Measurements from ENCODE around the gene RMDN2.
A peak's percentile ranks its signal among the peaks of the same experiment; 100 is the strongest.
"Not testable (repeated sequence)": the region's sequence is repeated elsewhere in the genome, so short reads cannot be mapped to it uniquely, and the experiment has no call there.

RMDN2 gene

DNA sequence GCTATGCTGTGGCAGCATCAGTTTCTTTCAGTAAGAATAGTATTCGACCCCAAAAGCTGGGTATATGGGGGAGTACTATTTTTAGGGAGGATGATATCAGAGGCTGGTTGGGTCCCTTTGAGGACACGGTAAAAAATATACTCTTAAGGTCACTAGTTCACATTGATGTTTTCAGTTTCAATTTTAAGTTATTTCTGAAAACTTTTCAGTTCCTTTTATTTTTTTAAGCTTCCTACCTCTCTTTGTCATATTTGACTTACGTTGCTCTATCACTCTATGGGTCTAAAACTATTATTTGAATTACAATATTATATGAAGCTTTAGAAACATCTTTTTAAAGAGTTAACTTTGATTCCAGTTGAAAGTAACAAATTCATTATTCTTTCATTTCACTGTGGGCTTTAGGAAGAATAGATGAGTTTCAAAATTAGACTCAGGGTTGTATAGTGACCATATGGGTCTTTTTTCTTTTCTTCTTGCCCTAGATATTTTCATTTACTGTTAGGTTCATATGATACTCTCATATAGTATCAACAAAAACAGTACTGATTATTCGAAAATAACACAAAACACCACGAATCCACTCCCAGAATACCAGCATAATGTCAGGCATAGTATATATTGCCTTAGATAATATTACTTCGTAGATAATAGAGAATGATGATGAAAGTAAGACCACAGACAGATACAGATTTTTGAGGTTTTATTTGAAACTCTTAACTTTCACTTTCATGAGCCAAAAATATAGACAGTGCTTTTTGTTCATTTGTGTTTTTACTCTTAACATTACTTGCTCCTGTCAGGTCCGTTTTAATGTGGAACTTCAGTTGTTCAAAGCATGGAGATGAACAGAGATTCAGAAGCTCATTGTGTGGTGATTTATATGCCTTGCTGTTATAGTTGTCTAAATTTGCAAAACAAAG is 9.8 kb downstream of the RMDN2 start:
- DNase-seq: no peak

DNA sequence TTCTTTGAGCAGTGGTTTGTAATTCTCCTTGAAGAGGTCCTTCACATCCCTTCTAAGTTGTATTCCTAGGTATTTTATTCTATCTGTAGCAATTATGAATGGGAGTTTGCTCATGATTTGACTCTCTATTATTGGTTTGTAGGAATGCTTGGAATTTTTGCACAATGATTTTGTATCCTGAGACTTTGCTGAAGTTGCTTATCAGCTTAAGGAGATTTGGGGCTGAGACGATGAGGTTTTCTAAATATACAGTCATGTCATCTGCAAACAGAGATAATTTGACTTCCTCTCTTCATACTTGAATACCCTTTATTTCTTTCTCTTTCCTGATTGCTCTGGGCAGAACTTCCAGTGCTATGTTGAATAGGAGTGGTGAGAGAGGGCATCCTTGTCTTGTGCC is 12.5 kb downstream of the RMDN2 start:
- DNase-seq: not testable (repeated sequence)

DNA sequence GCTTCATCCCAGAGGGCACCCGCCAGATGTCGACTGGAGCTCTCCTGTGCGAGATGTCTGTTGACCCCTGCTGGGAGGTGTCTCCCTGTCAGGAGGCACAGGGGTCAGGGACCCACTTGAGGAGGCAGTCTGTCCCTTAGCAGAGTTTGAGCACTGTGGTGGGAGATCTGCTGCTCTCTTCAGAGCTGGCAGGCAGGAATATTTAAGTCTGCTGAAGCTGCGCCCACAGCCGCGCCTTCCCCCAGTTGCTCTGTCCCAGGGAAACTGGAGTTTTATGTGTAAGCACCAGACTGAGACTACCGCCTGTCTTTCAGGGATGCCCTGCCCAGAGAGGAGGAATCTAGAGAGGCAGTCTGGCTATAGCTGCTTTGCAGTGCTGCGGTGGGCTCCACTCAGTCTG is 16.2 kb downstream of the RMDN2 start:
- DNase-seq: not testable (repeated sequence)

DNA sequence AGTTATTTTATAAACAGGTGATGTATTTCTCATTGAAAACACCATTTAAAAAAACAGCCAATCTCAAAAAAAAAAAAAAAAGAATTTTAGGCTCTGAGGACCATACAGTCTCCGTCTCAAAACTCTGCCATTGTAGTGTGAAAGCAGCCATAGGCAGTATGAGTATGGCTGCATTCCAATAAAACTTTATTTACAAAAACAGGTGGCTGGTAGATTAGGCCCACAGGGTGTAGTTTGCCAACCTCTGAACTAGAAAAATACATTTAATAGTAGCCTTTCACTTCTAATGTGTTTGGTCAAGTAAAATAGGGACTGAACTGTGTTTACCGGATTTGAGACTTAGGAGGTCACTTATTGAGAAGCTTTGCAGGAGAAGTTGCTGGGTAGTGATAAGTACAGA is 19.2 kb downstream of the RMDN2 start:
- no peak for DNase-seq

DNA sequence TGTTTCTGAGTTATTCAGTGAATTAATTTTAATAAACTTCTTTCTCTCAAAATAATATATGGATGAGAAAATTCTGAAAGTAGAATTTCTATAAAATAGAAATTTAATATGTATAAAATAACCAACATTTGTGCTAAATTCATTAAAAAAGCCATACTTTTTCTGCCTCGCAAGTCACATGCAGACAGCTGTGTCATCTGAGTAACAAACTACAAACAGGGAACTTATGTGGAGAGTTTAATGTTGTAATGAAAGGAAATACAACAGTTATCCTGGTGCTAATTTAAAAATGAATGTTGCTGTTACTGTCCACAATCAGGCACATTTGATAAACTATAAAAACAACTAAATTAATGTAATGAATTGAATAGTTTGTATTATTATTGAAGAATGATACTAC is 22.2 kb downstream of the RMDN2 start:
- no peak for DNase-seq

DNA sequence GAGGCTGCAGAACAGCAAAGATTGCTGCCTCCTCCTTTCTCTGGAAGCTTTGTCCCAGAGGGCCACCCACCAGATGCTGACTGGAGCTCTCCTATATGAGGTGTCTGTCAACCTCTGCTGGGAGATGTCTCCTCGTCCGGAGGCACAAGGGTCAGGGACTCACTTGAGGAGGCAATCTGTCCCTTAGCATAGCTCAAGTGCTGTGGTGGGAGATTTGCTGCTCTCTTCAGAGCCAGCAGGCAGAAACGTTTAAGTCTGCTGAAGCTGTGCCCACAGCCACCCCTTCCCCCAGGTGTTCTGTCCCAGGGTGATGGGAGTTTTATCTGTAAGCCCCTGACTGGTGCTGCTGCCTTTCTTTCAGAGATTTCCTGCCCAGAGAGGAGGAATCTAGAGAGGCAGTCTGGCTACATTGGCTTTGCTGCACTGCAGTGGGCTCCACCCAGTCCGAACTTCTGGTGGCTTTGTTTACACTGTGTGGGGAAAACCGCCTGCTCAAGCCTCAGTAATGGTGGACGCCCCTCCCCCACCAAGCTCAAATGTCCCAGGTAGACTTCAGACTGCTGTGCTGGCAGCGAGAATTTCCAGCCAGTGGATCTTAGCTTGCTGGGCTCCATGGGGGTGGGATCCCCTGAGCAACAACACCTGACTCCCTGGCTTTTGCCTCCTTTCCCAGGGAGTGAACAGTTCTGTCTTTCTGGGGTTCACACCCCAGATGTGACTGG is 37.1 kb downstream of the RMDN2 start:
- DNase-seq: not testable (repeated sequence)

DNA sequence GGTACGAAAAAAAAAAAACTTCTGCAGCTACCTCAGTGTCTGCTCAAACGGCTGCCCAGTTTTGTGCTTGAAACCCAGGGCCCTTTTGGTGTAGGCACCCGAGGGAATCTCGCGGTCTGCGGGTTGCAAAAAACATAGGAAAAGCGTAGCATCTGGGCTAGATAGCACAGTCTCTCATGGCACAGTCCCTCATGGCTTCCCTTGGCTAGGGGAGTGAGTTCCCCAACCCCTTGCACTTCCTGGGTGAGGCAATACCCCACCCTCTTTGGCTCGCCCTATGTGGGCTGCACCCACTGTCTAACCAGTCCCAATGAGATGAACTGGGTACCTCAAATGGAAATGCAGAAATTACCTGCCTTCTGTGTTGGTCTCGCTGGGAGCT is 37.6 kb downstream of the RMDN2 start:
- not testable (repeated sequence) for DNase-seq

DNA sequence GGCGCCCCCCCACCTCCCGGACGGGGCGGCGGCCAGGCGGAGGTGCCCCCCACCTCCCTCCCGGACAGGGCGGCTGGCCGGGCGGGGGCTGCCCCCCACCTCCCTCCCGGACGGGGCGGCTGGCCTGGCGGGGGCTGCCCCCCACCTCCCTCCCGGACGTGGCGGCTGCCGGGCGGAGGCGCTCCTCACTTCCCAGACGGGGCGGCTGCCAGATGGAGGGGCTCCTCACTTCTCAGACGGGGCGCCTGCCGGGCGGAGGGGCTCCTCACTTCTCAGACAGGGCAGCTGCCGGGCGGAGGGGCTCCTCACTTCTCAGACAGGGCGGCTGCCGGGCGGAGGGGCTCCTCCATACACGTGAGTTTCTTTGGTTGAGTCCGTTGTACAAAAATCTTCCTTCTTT is 38.8 kb downstream of the RMDN2 start:
- DNase-seq: not testable (repeated sequence)

DNA sequence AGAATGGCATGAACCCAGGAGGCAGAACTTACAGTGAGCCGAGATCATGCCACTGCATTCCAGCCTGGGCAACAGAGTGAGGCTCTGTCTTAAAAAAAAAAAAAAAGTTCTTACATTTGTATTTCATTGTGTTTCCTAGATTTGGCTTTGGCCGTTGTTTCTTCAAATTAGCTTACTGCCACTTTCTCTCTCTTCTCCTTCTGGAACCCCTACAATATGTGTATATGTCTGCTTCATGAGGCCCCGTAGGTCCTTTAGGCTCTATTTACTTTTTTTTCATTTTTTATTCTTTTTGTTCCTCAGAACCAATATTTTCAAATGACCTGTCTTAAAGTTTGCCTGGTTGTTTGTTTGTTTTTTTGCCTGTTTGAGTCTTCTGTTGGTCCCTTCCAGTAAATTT is 41.2 kb downstream of the RMDN2 start:
- no peak for DNase-seq

DNA sequence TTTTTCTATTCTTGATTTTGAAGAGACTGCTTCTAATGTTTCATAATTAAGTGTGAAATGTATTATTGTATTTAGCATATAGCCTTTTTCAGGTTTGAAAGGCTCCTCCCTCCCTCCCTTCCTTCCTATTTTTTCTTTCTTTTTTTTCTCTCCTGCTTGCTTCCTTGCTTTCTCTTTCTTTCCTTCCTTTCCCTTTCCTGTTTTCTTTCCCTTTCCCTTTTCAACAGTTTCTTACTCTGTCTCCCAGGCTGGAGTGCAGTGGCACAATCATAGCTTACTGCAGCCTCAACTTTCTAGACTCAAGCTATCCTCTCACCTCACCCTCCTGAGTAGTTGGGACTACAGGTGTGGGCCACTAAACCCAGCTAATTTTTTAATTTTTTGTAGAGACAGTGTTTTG is 44.6 kb downstream of the RMDN2 start:
- no peak for DNase-seq

DNA sequence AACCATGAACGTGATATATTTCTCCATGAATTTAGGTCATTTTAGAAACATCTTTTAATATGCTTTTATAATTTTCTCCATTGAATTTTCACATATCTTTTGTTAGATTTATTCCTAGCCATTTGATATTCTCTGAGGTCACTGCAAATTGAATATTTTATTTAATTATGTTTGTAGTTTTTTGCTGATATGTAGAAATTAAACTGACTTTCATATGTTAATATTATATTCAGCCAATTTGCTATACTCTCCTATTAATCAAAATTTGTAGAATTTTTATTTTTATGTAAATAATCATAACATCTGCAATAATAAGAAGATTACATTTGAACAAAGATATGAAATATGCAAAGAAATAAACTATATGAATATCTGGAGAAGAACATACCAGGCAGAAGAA is 46.9 kb downstream of the RMDN2 start:
- no peak for DNase-seq

DNA sequence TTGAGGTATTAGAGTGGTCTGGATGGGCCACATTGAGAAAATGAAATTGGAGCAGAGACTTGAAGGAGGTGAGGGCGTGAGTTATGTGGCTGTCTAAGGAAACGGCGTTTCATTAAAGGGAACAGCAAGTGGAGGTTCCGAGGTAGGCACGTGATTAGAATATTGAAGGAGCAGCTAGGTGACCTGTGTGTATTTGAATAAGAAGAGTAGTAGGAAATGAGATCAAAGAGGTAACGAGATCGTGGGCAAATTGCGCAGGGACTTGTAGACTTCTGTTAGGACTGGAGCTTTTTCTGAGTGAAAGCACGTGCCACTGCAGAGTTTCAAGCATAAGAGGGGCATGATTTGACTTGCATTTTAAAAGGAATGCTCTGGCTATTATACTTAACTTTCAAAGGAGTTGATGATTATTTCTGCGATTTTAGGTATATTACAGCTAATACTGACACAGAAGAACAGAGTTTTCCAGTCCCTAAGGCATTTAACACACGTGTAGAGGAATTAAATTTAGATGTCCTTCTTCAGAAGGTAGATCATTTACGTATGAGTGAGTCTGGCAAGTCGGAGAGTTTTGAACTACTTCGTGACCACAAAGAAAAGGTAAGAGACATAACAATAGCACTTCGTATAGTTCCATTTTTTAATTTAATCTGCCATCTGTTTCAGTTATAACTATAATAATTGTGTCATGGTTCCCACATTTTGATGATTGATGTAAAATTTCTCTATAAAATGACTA is 48.7 kb downstream of the RMDN2 start:
- no peak for DNase-seq

DNA sequence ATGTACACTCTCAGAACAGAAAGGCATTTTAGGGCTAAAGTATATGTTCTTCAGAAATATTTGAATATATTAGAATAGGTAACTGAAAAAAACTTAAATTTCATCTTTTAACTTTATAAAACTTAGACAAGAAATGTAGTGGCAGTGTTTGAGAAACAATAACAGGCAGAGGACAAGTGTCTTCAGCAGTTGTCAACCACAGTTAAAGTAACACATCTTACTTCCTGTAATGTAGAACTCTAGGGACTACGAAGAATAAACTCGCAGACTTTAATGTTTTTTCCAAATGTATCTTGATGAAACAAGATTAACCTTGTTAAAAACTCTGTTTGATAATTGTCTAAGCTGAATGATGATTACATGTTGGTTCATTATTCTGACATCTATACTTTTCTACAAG is 50.7 kb downstream of the RMDN2 start:
- DNase-seq: no peak

DNA sequence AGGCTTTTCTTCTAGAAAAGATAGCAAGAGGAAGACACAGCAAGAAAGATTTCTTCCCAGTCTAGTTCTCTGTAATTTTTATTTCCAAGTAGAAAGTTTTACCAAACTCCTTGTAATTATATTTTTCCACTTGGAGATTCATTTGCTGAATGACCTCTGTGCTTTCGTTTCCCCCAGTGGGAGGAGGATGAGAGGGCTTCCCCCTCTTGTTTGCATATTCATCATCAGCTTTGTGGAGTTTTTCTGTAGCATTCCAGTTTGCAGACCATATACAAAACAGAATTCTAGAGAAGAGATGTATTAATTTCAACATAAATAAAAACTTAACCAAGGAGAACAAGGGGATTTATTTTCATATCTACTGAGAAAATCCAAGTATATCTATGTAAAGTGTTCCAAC is 51.3 kb downstream of the RMDN2 start:
- no peak for DNase-seq

DNA sequence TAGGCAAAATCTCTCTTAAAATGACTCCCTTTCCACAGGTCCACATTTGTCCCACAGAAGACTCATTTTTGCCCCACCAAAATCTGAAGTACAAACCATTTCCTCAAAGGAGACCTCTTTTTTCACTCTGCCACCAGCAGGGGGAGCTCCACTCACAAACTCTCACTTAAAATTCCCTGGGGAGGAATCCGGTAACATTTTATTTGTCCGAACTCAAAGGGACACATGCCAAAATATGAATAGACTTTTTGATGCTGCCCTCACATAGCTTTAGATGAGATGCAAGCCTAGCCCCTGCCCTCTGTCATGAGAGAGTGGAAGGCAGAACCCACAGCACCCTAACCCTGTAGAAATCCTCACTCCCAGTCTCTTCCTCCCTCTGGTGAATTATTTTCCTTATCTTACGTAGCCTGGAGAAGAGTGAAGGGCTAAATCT is 57.1 kb downstream of the RMDN2 start:
- DNase-seq: peak; percentile 59

DNA sequence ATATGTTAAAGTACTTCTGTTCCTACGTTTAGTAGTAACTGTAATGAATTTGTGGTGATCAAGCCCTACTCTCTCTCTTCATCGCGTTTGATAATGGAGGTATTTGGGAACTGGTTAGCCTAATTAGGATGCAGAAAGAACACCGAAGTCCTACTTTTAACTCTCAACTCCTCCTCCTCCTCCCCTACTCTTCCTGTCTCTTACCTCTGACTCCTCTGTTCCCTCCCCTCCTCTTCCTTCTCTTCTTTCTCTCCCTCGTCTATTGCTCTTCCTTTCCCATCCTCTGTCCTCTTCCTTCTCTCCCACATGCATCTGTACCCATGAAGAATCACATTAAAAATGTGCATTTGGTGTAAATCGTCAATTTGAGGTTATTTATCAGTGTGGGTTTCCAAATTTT is 57.8 kb downstream of the RMDN2 start:
- no peak for DNase-seq

DNA sequence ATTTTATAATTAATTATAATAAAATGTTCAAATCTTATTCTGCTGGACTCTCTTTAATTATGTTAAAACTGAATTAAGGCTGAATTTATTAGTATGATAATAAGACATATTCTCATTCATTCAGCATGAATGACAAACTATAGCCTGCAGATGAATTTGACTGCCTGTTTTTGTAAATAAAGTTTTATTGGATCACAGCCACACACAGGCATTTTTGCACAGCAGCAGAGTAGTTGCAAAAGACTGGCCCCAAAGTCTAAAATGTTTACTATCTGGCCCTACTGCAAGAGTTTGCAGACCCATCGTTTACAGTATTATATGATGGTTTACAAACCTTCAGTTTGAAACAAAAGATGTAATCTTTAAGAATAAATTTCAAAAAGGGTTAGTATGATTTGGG is 58.6 kb downstream of the RMDN2 start:
- no peak for DNase-seq

DNA sequence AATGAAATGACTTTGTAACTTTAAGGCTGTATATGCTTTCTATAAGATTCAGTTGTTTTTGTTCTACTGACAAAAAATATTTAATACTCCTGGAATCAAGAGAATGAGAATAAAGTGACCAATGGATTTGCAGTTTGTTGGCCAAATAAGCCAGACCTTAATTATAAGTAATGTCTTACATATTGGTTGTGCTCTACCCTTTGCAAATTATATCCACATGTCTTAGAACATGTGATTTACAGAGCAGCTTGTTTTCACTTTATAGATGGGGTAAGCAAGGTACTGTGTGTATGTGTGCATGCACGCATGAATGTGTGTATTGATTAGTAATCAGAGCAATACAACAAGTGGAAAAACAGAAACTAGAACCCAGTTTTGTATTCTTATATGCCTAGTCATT is 59.1 kb downstream of the RMDN2 start:
- no peak for DNase-seq

DNA sequence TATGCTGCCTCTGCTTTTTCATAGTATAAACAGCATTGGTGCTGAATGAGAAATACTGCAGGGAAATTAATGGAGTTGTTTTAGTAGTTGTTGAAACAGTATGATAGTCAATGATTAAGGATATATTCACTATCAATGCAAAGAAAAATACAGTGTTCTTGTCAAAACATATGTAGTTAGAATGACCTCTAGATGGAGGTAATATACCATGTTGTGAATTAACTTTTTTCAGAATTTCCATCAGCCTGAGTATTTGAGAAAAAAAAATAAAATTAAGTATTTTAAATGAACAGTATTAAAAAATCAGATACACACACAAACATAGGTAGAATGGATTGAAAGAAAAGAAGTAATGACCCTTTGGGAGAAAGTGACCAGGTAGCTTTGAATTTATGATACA is 59.5 kb downstream of the RMDN2 start:
- no peak for DNase-seq

DNA sequence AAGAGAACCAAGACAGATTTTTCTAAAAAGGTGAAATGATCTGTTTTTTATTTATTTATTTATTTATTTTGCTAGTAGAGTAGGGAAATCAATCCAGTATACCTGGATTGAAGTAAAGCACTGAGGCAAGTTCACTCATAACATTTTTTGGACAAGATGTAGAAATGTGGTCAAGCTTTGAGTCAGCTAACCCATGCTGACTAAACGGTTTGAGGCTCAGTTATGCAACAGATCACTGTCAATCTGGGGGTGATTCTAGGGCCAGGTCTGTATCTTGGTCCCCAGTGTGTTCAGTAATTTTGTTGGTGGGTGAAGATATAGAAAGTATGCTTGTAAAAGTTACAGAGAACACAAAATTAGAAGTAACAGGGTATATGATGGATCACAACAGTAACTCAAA is 60.2 kb downstream of the RMDN2 start:
- no peak for DNase-seq

DNA sequence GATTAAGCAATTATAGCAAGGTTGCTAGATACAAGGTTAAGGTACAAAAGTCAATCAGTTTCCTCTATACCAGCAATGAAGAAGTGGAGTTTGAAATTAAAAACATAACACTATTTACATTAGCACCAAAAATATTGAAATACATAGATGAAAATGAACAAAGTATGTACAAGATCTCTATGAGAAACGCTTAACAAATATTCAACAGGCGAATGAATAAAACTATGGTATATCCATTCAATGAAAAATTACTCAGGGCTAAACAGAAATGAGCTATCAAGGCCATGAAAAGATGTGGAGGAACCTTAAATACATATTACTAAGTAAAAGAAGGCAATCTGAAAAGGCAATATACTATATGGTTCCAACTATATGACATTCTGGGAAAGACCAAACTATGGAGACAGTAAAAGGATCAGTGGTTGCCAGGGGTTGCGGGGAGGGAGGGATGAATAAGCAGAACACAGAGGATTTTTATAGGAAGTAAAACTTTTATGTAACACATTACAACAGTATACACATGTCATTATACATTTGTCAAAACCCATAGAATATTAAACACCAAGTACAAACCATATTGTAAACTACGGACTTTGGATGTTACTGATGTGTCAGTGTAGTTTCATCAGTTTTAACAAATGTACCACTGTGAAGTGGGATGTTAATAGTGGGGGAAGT is 62.1 kb downstream of the RMDN2 start:
- no peak for DNase-seq

DNA sequence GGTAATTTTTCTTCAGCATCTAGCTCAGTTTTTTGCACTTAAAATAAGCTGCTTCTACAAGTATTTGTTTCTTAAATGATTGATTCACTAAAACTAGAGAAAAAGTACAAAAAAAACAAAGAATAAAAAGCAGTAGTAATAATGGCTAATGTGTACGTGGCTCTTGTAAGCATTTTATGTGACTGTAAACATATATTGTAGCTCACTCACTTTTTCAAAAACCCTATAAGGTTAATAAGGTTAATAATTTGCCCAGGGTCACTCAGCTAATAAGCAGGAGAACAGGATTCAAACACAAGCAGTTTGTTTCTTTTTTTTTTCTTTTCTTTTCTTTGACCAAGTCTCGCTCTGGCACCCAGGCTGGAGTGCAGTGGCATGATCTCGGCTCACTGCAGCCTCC is 67.5 kb downstream of the RMDN2 start:
- DNase-seq: no peak

DNA sequence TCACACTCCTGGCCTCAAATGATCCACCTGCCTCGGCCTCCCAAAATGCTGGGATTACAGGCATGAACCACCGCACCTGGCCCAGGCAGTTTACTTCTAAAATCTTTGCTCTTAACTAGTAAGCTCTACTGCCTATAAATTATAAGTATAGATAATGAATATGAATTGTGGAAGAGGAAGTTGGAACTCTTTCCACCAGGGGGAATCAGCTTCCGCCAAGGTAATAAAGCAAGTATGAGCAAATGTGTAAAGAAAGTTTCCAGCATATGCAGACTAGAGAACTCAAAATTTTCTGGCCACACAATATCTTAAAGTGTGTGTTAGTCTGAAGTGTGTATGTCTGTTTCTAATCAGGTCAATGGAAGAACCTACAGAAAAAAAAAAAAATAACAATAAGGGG is 68.1 kb downstream of the RMDN2 start:
- DNase-seq: no peak

Measured in NCI-H1105 treated with DMSO at 0.1 percent for 48 hours (cell line).